ENCODE results near the gene LPCAT4. TPM values are rescaled to one million over a fixed set of nuclear protein-coding genes. Genes with fewer than 3 reads are reported as not detected.

LPCAT4 gene
- total and polyA plus RNA-seq, 9 of the 15 experiments (the other 6 are each of a cell fraction or from before 2014, with no cell fraction given) = 7.3 to 34.3 (median 14.4) TPM

GRCh38 chr15:34367101-34368081 is at the start of gene LPCAT4 (continued):
- no peak for TF ChIP-seq SIX5 (IDR thresholded peaks at IDR 0.05; ENCODE audit: borderline replicate concordance in 1 of 2, insufficient read depth in 1 of 2, low read depth in 1 of 2, low read length in 2 of 2)
- TF ChIP-seq HEY1 (CRISPR knock-in tag; IDR thresholded peaks at IDR 0.05; ENCODE audit: borderline replicate concordance) = no peak
- peak; percentile 49 for TF ChIP-seq POLR2B (IDR thresholded peaks at IDR 0.05; ENCODE audit: low read depth, partially characterized antibody)
- peak; percentile 45; the same call in 1 of the 2 replicates for TF ChIP-seq CC2D1A (IDR thresholded peaks at IDR 0.05)
- TF ChIP-seq HMGXB4 (CRISPR knock-in tag; IDR thresholded peaks at IDR 0.05) = peak; percentile 83; the same call in 1 of the 2 replicates
- TF ChIP-seq, protein P1, sequence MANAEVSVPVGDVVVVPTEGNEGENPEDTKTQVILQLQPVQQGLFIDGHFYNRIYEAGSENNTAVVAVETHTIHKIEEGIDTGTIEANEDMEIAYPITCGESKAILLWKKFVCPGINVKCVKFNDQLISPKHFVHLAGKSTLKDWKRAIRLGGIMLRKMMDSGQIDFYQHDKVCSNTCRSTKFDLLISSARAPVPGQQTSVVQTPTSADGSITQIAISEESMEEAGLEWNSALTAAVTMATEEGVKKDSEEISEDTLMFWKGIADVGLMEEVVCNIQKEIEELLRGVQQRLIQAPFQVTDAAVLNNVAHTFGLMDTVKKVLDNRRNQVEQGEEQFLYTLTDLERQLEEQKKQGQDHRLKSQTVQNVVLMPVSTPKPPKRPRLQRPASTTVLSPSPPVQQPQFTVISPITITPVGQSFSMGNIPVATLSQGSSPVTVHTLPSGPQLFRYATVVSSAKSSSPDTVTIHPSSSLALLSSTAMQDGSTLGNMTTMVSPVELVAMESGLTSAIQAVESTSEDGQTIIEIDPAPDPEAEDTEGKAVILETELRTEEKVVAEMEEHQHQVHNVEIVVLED (CRISPR knock-in tag; IDR thresholded peaks at IDR 0.05) = 0 out of 2 replicates have a peak, but pooled peaks have one; percentile 9
- TF ChIP-seq ZNF512 (tag; IDR thresholded peaks at IDR 0.05) = no peak
- TF ChIP-seq PML (IDR thresholded peaks at IDR 0.05; ENCODE audit: low read length) = 0 out of 2 replicates have a peak, but pooled peaks have one; percentile 43
- peak; percentile 55 for TF ChIP-seq EGR1 (conservative IDR thresholded peaks at IDR 0.05)
- no peak for TF ChIP-seq DNMT1 (IDR thresholded peaks at IDR 0.05)
- TF ChIP-seq, protein P2, sequence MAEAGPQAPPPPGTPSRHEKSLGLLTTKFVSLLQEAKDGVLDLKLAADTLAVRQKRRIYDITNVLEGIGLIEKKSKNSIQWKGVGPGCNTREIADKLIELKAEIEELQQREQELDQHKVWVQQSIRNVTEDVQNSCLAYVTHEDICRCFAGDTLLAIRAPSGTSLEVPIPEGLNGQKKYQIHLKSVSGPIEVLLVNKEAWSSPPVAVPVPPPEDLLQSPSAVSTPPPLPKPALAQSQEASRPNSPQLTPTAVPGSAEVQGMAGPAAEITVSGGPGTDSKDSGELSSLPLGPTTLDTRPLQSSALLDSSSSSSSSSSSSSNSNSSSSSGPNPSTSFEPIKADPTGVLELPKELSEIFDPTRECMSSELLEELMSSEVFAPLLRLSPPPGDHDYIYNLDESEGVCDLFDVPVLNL (CRISPR knock-in tag; IDR thresholded peaks at IDR 0.05; ENCODE audit: low read depth) = 0 out of 2 replicates have a peak, but pooled peaks have one; percentile 29
- TF ChIP-seq SMAD3 (CRISPR knock-in tag; conservative IDR thresholded peaks at IDR 0.05) = no peak
- no peak for TF ChIP-seq OTX1 (CRISPR knock-in tag; IDR thresholded peaks at IDR 0.05)
- TF ChIP-seq ZNF280A (IDR thresholded peaks at IDR 0.05; ENCODE audit: low read depth, partially characterized antibody) = no peak
- TF ChIP-seq, protein P3, sequence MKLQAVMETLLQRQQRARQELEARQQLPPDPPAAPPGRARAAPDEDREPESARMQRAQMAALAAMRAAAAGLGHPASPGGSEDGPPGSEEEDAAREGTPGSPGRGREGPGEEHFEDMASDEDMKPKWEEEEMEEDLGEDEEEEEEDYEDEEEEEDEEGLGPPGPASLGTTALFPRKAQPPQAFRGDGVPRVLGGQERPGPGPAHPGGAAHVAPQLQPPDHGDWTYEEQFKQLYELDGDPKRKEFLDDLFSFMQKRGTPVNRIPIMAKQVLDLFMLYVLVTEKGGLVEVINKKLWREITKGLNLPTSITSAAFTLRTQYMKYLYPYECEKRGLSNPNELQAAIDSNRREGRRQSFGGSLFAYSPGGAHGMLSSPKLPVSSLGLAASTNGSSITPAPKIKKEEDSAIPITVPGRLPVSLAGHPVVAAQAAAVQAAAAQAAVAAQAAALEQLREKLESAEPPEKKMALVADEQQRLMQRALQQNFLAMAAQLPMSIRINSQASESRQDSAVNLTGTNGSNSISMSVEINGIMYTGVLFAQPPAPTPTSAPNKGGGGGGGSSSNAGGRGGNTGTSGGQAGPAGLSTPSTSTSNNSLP (IDR thresholded peaks at IDR 0.05; ENCODE audit: borderline replicate concordance, low read depth, low read length) = no peak
- peak; percentile 64 for TF ChIP-seq SIN3B (IDR thresholded peaks at IDR 0.05; ENCODE audit: low read depth)

All from K562 (cell line).